ENCODE results near the gene SIL1.

Gene SIL1

DNA sequence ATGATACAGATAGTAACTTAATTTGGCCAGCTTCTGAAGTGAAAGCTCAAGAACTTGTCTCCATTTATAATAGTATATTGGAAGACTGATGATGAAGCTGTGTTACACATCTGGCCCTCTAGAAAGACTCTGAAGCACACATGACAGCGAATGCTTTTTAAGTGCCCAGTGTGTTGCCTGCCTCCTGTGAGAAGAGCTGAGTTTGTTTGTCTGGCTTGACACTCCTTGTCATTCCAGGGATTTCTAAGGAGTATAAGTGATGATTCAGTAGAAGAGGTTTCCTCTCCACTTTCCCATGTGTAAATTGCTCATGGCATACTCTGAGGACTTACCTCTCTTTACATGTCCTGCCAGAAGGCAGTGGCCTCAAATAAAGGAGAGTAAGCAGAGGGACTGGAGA lies 292.6 kb downstream of the SIL1 start:
- DNase-seq (no peak), ATAC-seq (no peak)
- Mint-ChIP-seq H3K9me3 (no peaks in the 10 kb centered on the region), H3K27me3 (peaks cover 7% of the 10 kb centered on the region), H3K4me3 (no peak overlapping the region), H3K4me1 (peaks cover 12% of the 10 kb centered on the region), H3K36me3 (ENCODE audit: low read depth) (peaks cover 46% of the 10 kb centered on the region), H3K27ac (no peak overlapping the region)

DNA sequence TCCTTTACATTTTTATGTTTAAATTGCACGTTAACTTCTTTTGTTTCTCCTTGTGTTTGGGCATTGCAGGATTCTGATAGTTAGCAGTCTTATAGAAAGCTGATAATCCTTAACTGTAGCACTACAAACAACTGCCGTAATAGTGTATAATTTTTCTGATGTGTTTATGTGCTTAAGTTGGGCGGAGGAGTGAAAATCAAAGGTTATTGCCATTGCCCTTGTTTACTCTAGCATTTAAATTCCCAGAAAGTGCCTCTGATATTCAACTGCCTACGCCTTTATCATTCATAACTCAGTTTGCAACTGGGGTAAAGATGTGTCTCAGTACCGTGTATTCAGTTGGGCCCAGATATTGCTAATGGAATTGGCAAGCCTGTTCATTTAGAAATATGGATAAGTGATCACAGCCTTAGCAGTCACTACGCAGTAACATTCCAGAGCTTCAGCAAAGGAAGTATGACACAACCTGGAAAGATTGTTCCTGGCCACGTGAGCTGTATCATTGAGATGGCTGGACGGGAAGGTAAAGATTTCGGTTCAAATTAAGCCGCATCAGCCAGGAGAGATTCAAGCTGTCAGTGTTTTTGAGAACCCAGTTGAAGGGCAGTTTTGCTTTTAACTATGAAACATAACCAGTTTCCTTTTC lies 294.9 kb downstream of the SIL1 start:
- ATAC-seq (no peak), DNase-seq (no peak)
- Mint-ChIP-seq H3K4me3 (no peak overlapping the region), H3K36me3 (ENCODE audit: low read depth) (peaks cover 53% of the 10 kb centered on the region), H3K9me3 (peaks cover 12% of the 10 kb centered on the region), H3K27me3 (peaks cover 7% of the 10 kb centered on the region), H3K27ac (no peak overlapping the region), H3K4me1 (peaks cover 35% of the 10 kb centered on the region)

DNA sequence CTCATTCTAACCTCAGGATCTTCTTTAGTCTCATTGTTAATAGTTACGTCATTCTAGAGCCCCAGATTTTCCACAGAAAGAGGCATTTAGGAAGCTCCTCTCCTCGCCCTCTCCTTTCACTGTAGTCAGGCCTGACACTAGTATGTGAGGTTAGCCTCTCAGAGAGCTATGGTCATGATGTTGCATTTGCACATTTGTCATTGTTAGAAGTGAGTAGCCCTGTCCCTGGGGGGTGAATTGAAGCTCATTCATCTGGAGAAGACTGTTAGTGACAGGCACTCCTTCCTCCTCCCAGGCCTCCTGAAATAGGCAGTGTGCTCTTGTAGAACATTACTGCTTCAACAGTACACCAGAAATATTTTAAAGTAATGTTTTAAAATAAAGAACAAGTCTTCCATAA lies 296.5 kb downstream of the SIL1 start:
- ATAC-seq = no peak
- Mint-ChIP-seq H3K4me3 (no peak overlapping the region), H3K9me3 (peaks cover 12% of the 10 kb centered on the region), H3K27me3 (peaks cover 7% of the 10 kb centered on the region), H3K36me3 (ENCODE audit: low read depth) (peaks cover 53% of the 10 kb centered on the region), H3K27ac (no peak overlapping the region), H3K4me1 (peaks cover 37% of the 10 kb centered on the region)
- no peak for DNase-seq

GRCh38 chr5:138900281-138900965 lies 297.7 kb downstream of the SIL1 start:
- ATAC-seq (peak; percentile 82), DNase-seq (peak; percentile 6)
- Mint-ChIP-seq H3K4me1 (peaks cover 44% of the 10 kb centered on the region), H3K27me3 (peaks cover 7% of the 10 kb centered on the region), H3K27ac (no peak overlapping the region), H3K4me3 (no peak overlapping the region), H3K9me3 (peaks cover 12% of the 10 kb centered on the region), H3K36me3 (ENCODE audit: low read depth) (peaks cover 44% of the 10 kb centered on the region)

GRCh38 chr5:138898742-138899141 lies 299.4 kb downstream of the SIL1 start:
- no peak for ATAC-seq
- no peak for DNase-seq
- Mint-ChIP-seq H3K27me3 (peaks cover 9% of the 10 kb centered on the region), H3K9me3 (peaks cover 12% of the 10 kb centered on the region), H3K4me1 (peaks cover 46% of the 10 kb centered on the region), H3K4me3 (no peak overlapping the region), H3K27ac (no peak overlapping the region), H3K36me3 (ENCODE audit: low read depth) (peaks cover 37% of the 10 kb centered on the region)

- no peak overlapping the region for H3K27ac Mint-ChIP-seq
- H3K27me3 Mint-ChIP-seq = peaks cover 9% of the 10 kb centered on the region
- DNase-seq (no peak), ATAC-seq (no peak)
- H3K4me3 Mint-ChIP-seq = no peak overlapping the region
- peaks cover 46% of the 10 kb centered on the region for H3K4me1 Mint-ChIP-seq
- H3K36me3 Mint-ChIP-seq (ENCODE audit: low read depth) = peaks cover 33% of the 10 kb centered on the region
- peaks cover 12% of the 10 kb centered on the region for H3K9me3 Mint-ChIP-seq
Observed at GRCh38 chr5:138898299-138898698, 299.9 kb downstream of the SIL1 start.

Data from activated naive CD8-positive, alpha-beta T cell treated with anti-CD3 and anti-CD28 coated beads, Interleukin-2, amount 50 U/mL, for 24 hours (primary cell).